HG02678 (cell line): ENCODE results near the gene COL15A1.

Experiments used
- ATAC-seq: cut with Tn5 transposase; IDR thresholded peaks from one replicate; pipeline ENCODE4 v1.9.1; 2021; ENCODE audit warnings: mild to moderate bottlenecking, moderate library complexity; ENCODE audit not compliant: unreplicated experiment

Gene COL15A1

GRCh38 chr9:99030092-99030511 lies 86.4 kb downstream of the COL15A1 start:
- ATAC-seq, result no peak

GRCh38 chr9:99030610-99031109 lies 87.0 kb downstream of the COL15A1 start:
- no peak for ATAC-seq

- no peak for ATAC-seq
Measured at GRCh38 chr9:99031319-99031718, 87.6 kb downstream of the COL15A1 start.

GRCh38 chr9:99031994-99032393 lies 88.3 kb downstream of the COL15A1 start:
- ATAC-seq, result no peak

GRCh38 chr9:99034149-99034548 lies 90.4 kb downstream of the COL15A1 start:
- no peak for ATAC-seq

GRCh38 chr9:99035313-99035712 lies 91.6 kb downstream of the COL15A1 start:
- ATAC-seq, result no peak

GRCh38 chr9:99037769-99038483 lies 94.2 kb downstream of the COL15A1 start:
- no peak for ATAC-seq

GRCh38 chr9:99038484-99038820 lies 94.7 kb downstream of the COL15A1 start:
- ATAC-seq, result no peak

- no peak for ATAC-seq
Measured at GRCh38 chr9:99039505-99040182, 95.9 kb downstream of the COL15A1 start.

GRCh38 chr9:99040251-99040900 lies 96.7 kb downstream of the COL15A1 start:
- ATAC-seq, result no peak

GRCh38 chr9:99040911-99041582 lies 97.3 kb downstream of the COL15A1 start:
- no peak for ATAC-seq

- no peak for ATAC-seq
Measured at GRCh38 chr9:99041618-99042017, 97.9 kb downstream of the COL15A1 start.

GRCh38 chr9:99042620-99043019 lies 98.9 kb downstream of the COL15A1 start:
- no peak for ATAC-seq

- no peak for ATAC-seq
Measured at GRCh38 chr9:99044827-99045226, 101.1 kb downstream of the COL15A1 start.

- no peak for ATAC-seq
Measured at GRCh38 chr9:99046068-99046467, 102.4 kb downstream of the COL15A1 start.

GRCh38 chr9:99046542-99047071 lies 102.9 kb downstream of the COL15A1 start:
- no peak for ATAC-seq

GRCh38 chr9:99049228-99049627 lies 105.5 kb downstream of the COL15A1 start:
- ATAC-seq, result no peak

- ATAC-seq, result no peak
Measured at GRCh38 chr9:99049641-99050040, 105.9 kb downstream of the COL15A1 start.

GRCh38 chr9:99050292-99050911 lies 106.7 kb downstream of the COL15A1 start:
- no peak for ATAC-seq

GRCh38 chr9:99050924-99051323 lies 107.2 kb downstream of the COL15A1 start:
- no peak for ATAC-seq

- no peak for ATAC-seq
Measured at GRCh38 chr9:99051406-99051805, 107.7 kb downstream of the COL15A1 start.
